ENCODE data around the gene AFDN. TPM values are rescaled to one million over a fixed set of nuclear protein-coding genes. Genes with fewer than 3 reads are reported as not detected.

AFDN gene
- total and polyA plus RNA-seq, 2 of the 8 experiments (the other 6 are each of a cell fraction or from before 2014, with no cell fraction given) = 53.4 to 192 TPM

- TF ChIP-seq CHD7 (IDR thresholded peaks at IDR 0.05; ENCODE audit: insufficient replicate concordance, low read length) (no peak), NANOG (IDR thresholded peaks at IDR 0.05; ENCODE audit: insufficient read depth, low read depth, low read length, poor library complexity, severe bottlenecking) (no peak), CHD2 (IDR thresholded peaks at IDR 0.05; ENCODE audit: low read length) (no peak), POLR2A (IDR thresholded peaks at IDR 0.05; ENCODE audit: control extremely low read depth in 1 of 2, low read depth in 2 of 2, low read length in 2 of 2) (no peak), SP4 (IDR thresholded peaks at IDR 0.05; ENCODE audit: low read length) (no peak), MAFK (IDR thresholded peaks at IDR 0.05; ENCODE audit: low read depth, low read length) (no peak)
Observed at GRCh38 chr6:167851370-167851952, 24.8 kb downstream of the AFDN start (continued).

Data from H1 (cell line).